Activated T-helper 1 cell treated with anti-CD3 and anti-CD28 coated beads, Interleukin-12 subunit alpha, Interleukin-12 subunit beta, Interleukin-2, Interleukin-4 antibody, amounts not matched to agents 30 ng/mL and 10 ng/mL and 1 ng/mL, durations not matched to agents 14 hours and 24 hours and 36 hours (primary cell): ENCODE data around the gene TRIM46. TPM values are rescaled to one million over a fixed set of nuclear protein-coding genes. Genes with fewer than 3 reads are reported as not detected.

ENCODE experiments used
- DNase-seq: peaks from one replicate; pipeline ENCODE4 v3.0.0; 2021; ENCODE audit warnings: low spot score
- H3K27ac Mint-ChIP-seq: one replicate; pipeline ENCODE4 v1.8.0; 2021; ENCODE audit warnings: mild to moderate bottlenecking, mixed read lengths
- H3K27me3 Mint-ChIP-seq: one replicate; pipeline ENCODE4 v1.8.0; 2022; ENCODE audit warnings: mild to moderate bottlenecking, moderate library complexity, mixed read lengths; ENCODE audit not compliant: insufficient read depth
- H3K36me3 Mint-ChIP-seq: one replicate; pipeline ENCODE4 v1.8.0; 2021; ENCODE audit warnings: low read depth, mixed read lengths
- H3K4me1 Mint-ChIP-seq: one replicate; pipeline ENCODE4 v1.8.0; 2021; ENCODE audit warnings: low read depth, mixed read lengths
- H3K4me3 Mint-ChIP-seq: one replicate; pipeline ENCODE4 v1.8.0; 2021; ENCODE audit warnings: mild to moderate bottlenecking, moderate library complexity, mixed read lengths
- H3K9me3 Mint-ChIP-seq: one replicate; pipeline ENCODE4 v1.8.0; 2021; ENCODE audit warnings: mixed read lengths
- intact Hi-C: fragments of 100-400 bp; cut with micrococcal nuclease; formaldehyde crosslinking; loops from one replicate; pipeline ENCODE4 v1.15.1; 2024
- total RNA-seq: library from RNA; stranded (reverse); gene quantifications from 2 replicates; pipeline ENCODE4 v1.2.3, GENCODE V29; 2022

The TRIM46 gene, protein sequence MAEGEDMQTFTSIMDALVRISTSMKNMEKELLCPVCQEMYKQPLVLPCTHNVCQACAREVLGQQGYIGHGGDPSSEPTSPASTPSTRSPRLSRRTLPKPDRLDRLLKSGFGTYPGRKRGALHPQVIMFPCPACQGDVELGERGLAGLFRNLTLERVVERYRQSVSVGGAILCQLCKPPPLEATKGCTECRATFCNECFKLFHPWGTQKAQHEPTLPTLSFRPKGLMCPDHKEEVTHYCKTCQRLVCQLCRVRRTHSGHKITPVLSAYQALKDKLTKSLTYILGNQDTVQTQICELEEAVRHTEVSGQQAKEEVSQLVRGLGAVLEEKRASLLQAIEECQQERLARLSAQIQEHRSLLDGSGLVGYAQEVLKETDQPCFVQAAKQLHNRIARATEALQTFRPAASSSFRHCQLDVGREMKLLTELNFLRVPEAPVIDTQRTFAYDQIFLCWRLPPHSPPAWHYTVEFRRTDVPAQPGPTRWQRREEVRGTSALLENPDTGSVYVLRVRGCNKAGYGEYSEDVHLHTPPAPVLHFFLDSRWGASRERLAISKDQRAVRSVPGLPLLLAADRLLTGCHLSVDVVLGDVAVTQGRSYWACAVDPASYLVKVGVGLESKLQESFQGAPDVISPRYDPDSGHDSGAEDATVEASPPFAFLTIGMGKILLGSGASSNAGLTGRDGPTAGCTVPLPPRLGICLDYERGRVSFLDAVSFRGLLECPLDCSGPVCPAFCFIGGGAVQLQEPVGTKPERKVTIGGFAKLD
- total RNA-seq = 10.2 and 12.6 TPM in 2 replicates

- H3K36me3 Mint-ChIP-seq = peaks cover 31% of the 10 kb centered on the region
- H3K4me3 Mint-ChIP-seq = peak within 1 kb of the TSS; percentile 96
- H3K9me3 Mint-ChIP-seq = no peaks in the 10 kb centered on the region
- peak within 1 kb of the TSS; percentile 97 for H3K27ac Mint-ChIP-seq
- H3K4me1 Mint-ChIP-seq = peaks cover 46% of the 10 kb centered on the region
- intact Hi-C loops = loop anchor here (1.0 to 10.0 kb wide), 10 partner anchors 33 to 574 kb away; partner anchors contain the start of genes ADAR, DPM3, EFNA4 and MTX1
- DNase-seq = peak; percentile 69
- H3K27me3 Mint-ChIP-seq = no peaks in the 10 kb centered on the region
These were observed at the start of gene TRIM46 for GRCh38 chr1:155173478-155174323. Gene TRIM46, plus strand, starts transcription at chr1:155173849. Its CDS starts 118 bp downstream, at chr1:155173967.

- peaks cover 2% of the 10 kb centered on the region for H3K36me3 Mint-ChIP-seq
- peaks cover 56% of the 10 kb centered on the region for H3K27me3 Mint-ChIP-seq
- DNase-seq = no peak
- no peaks in the 10 kb centered on the region for H3K9me3 Mint-ChIP-seq
- peaks cover 19% of the 10 kb centered on the region for H3K4me1 Mint-ChIP-seq
- no peak overlapping the region for H3K27ac Mint-ChIP-seq
- intact Hi-C loops = loop anchor here (5.0 kb wide), 2 partner anchors 32 to 43 kb away; no protein-coding TSS in a partner anchor
- no peak overlapping the region for H3K4me3 Mint-ChIP-seq
These were observed 48.9 kb upstream of the TRIM46 start for GRCh38 chr1:155124503-155125463.

DNA sequence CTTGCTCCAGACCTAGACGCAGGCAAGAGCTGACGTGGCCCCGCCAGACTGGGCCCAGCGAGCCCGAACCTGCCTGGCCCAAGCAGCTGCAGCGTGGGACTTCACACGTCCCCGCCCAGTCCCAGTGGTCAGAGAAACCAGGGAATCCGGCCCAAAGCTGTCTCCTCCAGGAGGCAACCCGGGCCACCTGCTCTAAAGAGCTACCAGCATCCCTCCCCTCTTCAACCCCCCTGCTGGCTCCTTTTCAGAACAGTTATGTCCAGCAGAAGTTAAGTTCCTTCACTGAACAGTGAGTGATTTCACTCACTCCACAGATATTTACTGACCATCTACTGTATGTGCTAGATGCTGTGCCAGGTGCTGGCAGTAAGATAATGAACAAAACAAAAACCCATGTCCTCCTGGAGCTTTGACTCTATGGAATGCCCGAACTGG is 48.1 kb upstream of the TRIM46 start:
- no peak overlapping the region for H3K27ac Mint-ChIP-seq
- no peaks in the 10 kb centered on the region for H3K9me3 Mint-ChIP-seq
- no peak for DNase-seq
- H3K27me3 Mint-ChIP-seq = peaks cover 54% of the 10 kb centered on the region
- H3K4me3 Mint-ChIP-seq = peak overlapping the region; percentile 19
- H3K4me1 Mint-ChIP-seq = peaks cover 19% of the 10 kb centered on the region
- peaks cover 2% of the 10 kb centered on the region for H3K36me3 Mint-ChIP-seq
- intact Hi-C loops = loop anchor here (5.0 kb wide), 2 partner anchors 33 to 42 kb away; no protein-coding TSS in a partner anchor

DNA sequence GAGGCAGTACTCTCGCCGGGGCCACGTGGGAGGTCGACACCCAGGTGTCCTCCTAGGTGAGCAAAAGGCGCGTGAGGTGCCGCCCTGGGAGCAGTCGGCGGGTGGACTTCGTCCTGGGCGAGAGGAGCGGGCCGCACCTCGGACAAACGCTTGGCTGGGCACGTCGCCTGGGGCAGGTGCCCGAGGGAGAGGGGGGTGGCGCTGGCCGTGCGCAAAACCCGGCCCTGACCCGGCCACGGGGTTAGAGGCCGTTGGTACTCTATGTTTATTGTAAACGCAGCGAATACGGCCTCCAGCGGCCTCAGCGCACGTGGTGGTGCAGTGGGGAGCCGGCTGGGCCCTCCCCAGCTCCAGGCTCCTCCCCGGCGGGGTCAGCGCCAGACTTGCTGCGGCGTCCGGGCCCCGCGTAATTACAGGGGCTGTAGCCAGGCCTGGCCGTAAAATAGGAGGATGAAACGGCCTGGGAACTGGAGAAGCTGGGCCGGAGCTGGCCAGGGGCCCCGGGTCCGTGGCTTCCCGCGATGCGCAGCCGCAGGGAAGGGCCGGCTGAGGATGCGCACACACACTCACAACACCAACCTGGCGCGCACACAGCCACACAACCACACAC is 47.6 kb upstream of the TRIM46 start:
- Mint-ChIP-seq H3K4me3 (peak overlapping the region; percentile 19), H3K36me3 (peaks cover 2% of the 10 kb centered on the region), H3K27ac (no peak overlapping the region), H3K4me1 (peaks cover 19% of the 10 kb centered on the region), H3K27me3 (peaks cover 56% of the 10 kb centered on the region), H3K9me3 (no peaks in the 10 kb centered on the region)
- intact Hi-C loops = loop anchor here (5.0 kb wide), 2 partner anchors 34 to 41 kb away; no protein-coding TSS in a partner anchor
- DNase-seq = no peak

DNA sequence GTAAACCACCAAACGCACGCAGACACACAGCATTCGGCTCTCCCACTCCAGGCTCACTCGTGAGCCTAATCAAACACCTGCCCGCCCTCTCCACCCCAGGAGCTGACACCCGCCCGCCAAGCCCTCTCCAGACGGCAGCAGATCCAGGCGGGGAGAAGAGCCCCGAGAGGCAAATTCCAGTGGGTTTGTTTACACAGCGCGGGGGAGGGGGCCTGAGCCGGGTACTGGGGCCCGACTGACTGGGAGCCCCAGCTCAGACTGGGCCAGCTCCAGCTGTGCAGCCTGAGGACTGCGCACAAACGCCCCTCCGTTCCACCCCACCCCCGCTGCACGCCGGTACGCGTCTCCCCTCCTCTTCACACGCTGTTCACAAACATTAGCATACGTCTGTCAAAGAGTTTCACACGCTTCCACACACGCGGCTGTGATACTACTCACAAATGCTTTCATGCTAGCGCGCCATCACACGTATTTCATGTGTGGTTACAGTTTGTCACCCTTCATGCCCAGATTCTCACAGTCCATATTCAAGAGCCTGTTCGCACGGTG is 47.0 kb upstream of the TRIM46 start:
- intact Hi-C loops = loop anchor here (5.0 kb wide), 2 partner anchors 34 to 41 kb away; no protein-coding TSS in a partner anchor
- H3K9me3 Mint-ChIP-seq = no peaks in the 10 kb centered on the region
- no peak for DNase-seq
- H3K4me3 Mint-ChIP-seq = peak overlapping the region; percentile 82
- H3K27me3 Mint-ChIP-seq = peaks cover 53% of the 10 kb centered on the region
- peaks cover 19% of the 10 kb centered on the region for H3K4me1 Mint-ChIP-seq
- H3K27ac Mint-ChIP-seq = no peak overlapping the region
- H3K36me3 Mint-ChIP-seq = peaks cover 2% of the 10 kb centered on the region

DNA sequence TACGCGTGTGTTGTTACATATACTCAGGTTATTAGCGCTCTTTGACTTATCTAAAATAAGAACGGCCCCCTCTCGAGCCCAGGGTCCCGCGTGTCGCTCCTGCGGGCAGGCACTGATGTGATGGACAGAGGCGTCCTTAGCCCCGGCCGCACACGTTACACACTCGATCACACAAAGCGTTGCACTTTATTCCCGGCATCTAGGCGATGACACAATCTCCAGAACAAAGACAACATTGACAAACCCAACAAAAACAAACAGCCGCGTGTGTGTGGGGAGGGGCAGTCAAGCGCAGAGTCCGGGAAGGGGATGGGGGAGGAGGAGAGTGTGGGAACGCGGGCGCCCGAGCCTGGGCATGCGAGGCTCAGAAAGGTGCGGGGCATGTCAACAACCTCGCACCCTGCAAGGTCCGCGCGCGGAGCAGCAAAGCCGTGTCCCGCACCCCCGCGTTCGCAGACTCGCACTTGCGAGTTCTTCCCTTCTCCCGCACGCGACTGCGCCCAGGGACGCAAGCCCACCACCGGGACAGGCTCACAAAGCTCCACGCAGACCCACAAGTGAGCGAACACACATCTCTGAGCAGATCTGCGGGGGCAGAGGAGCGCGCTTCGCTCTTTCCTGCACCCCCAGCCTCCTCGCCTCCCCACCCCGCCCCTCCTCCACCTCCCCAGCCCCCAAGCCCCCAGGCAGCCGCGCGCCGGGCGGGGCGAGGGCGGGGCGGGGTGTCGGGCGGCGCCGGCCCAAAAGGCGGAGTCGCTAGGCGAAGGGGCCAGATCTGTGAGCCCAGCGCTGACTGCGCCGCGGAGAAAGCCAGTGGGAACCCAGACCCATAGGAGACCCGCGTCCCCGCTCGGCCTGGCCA is 46.3 kb upstream of the TRIM46 start, which contains the start of gene EFNA1:
TSS of gene EFNA1 (plus strand) at position 772 of the 862 bp plus-strand sequence. CDS start 102 bp downstream, outside the sequence.
- H3K36me3 Mint-ChIP-seq = peaks cover 2% of the 10 kb centered on the region
- H3K4me1 Mint-ChIP-seq = peaks cover 19% of the 10 kb centered on the region
- H3K27ac Mint-ChIP-seq = no peak within 1 kb of the TSS
- peak within 1 kb of the TSS; percentile 82 for H3K4me3 Mint-ChIP-seq
- H3K9me3 Mint-ChIP-seq = no peaks in the 10 kb centered on the region
- intact Hi-C loops = loop anchor here (5.0 kb wide), 2 partner anchors 35 to 40 kb away; no protein-coding TSS in a partner anchor
- peak; percentile 34 for DNase-seq
- peaks cover 53% of the 10 kb centered on the region for H3K27me3 Mint-ChIP-seq

- Mint-ChIP-seq H3K36me3 (peaks cover 2% of the 10 kb centered on the region), H3K4me3 (peak overlapping the region; percentile 67), H3K27ac (no peak overlapping the region), H3K27me3 (peaks cover 49% of the 10 kb centered on the region), H3K9me3 (no peaks in the 10 kb centered on the region), H3K4me1 (peaks cover 19% of the 10 kb centered on the region)
- no peak for DNase-seq
- intact Hi-C loops = loop anchor here (5.0 kb wide), 2 partner anchors 36 to 39 kb away; no protein-coding TSS in a partner anchor
These were observed 45.5 kb upstream of the TRIM46 start for GRCh38 chr1:155127967-155128754.

- peaks cover 2% of the 10 kb centered on the region for H3K36me3 Mint-ChIP-seq
- H3K4me1 Mint-ChIP-seq = peaks cover 19% of the 10 kb centered on the region
- peak overlapping the region; percentile 67 for H3K4me3 Mint-ChIP-seq
- no peaks in the 10 kb centered on the region for H3K9me3 Mint-ChIP-seq
- no peak overlapping the region for H3K27ac Mint-ChIP-seq
- intact Hi-C loops = loop anchor here (5.0 kb wide), 2 partner anchors 37 to 38 kb away; no protein-coding TSS in a partner anchor
- peaks cover 49% of the 10 kb centered on the region for H3K27me3 Mint-ChIP-seq
- DNase-seq = no peak
These were observed 44.7 kb upstream of the TRIM46 start for GRCh38 chr1:155128755-155129473.

- H3K4me1 Mint-ChIP-seq = peaks cover 29% of the 10 kb centered on the region
- no peak overlapping the region for H3K4me3 Mint-ChIP-seq
- H3K27ac Mint-ChIP-seq = no peak overlapping the region
- intact Hi-C loops = no loop called here
- H3K36me3 Mint-ChIP-seq = peaks cover 2% of the 10 kb centered on the region
- H3K9me3 Mint-ChIP-seq = no peaks in the 10 kb centered on the region
- DNase-seq = no peak
- peaks cover 41% of the 10 kb centered on the region for H3K27me3 Mint-ChIP-seq
These were observed 43.2 kb upstream of the TRIM46 start for GRCh38 chr1:155130272-155131006.
